Right renal cortex interstitium (tissue), 3 donors: ENCODE results near the gene ACHE. TPM values are rescaled to one million over a fixed set of nuclear protein-coding genes. Genes with fewer than 3 reads are reported as not detected.

Source experiments
- DNase-seq, 3 donors: peaks; one replicate each; pipeline ENCODE4 v3.0.0-alpha.2; 2013; ENCODE audit warnings: low read depth in 3 of 3, low spot score in 2 of 3
- polyA plus RNA-seq, 3 donors: library from polyadenylated mRNA; unstranded; fragments of 120-200 nt; gene quantifications; one replicate each; pipeline ENCODE4 v1.2.1, GENCODE V29; 2013; ENCODE audit not compliant: insufficient read length in 3 of 3

Gene ACHE
- polyA plus RNA-seq, 3 donors, result 3.2 to 3.7 (median 3.2) TPM

DNA sequence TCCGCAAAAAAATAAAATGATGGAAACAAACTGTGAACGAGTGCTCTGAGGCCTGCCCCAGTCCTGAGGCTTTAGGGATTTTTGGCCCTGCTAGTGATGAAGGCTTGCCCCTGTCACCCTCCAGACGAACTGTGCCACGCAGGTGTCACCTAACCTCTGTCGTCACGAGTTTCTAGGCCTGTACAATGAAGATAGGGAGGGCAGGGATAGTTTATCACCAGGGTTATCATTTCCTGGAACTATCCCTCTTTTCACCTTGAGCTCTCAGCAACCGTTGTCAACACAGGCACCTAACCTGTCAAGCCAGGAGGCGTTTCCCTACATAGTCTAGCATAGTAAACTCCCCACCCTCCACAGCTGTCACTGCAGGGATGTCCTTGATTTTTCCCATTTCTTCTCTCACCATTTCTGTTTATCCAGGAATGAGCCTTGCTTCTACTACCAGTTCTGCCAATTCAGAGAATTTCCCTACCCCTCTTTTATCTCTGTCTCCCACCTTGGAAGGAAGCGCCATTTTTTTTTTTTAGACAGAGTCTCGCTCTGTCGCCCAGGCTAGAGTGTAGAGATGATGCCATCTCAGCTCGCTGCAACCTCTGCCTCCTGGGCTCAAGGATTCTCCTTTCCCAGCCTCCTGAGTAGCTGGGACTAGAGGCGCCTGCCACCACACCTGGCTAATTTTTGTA, 2.2 kb upstream of the ACHE start:
- DNase-seq, result no peak

DNA sequence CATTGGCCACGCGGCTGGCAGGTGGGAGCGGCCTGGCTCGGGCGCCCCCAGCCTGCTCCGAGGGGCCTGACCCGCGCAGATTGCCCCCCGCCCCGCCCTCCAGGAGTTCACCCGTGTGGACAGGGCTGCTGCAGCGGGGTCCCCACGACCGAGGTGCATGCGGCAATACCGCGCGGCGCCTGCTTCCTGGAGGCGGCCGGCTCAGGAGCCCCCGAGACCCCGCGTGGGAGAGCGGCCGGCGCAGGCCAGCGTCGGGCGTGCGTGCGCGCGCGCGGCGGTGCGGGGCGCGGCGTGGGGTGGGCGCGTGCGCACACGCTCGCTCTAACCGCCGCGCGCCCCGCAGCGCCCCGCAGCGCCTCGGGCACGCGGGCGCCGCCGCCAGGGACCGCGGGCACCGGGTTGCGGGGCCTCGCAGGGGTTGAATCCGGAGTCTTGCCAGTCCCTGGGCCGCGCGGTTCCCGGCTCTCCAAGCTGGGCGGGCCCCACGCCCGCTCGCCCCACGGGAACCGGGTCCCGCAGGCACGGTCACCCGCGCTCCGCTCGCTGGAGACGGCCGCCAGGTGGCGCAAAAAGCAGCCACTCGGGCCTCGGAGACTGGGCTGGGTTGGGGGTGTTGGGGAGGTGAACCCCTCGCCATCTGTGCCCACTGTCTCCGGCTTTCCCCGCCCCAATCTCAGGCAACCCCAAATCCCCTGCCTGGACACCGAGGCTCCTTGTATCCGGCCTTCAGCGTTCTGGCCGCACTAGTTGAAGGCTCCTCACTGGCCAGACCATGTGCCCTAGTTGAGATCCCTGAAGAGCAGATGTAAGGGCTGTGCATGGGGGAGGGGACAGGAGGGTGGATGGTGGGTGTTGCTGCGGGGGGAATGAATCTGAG, 1.3 kb upstream of the ACHE start:
- DNase-seq, result no peak

DNA sequence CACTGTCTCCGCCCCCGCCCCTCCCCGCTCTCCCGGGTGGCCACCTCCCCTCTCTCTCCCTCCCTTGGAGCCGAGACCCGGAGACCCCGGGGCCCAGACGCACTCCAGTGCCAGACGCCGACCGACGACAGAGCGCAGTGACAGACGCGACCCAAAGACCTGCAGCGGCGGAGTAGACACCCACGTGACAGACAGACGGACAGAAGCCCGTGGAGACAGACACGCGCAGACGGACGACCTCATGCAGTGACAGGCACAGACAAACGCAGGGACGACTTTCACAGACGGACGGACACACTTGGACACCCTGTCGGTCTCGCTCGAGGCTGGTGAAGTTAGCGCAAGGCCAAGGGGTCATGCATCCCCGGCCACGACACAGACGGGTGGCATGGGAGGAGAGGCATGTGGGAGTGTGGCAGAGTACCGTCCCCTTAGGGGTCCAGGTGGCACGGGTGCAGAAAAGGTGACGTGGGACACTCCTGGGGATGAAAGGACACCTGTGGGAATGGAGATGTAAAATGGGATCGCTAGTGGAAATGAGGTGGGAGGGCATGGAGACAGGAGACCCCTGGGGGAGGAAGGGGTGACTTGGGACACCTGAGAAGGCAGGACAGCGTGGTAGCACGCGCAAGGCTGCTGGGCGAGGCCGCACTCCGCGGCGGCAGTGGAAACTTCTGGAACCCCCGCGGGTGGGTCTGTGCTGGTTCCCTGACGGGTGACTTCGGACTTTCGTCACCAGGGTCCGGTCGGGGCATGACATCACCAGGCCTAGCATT, 456 bp upstream of the ACHE start:
- DNase-seq, result no peak

DNA sequence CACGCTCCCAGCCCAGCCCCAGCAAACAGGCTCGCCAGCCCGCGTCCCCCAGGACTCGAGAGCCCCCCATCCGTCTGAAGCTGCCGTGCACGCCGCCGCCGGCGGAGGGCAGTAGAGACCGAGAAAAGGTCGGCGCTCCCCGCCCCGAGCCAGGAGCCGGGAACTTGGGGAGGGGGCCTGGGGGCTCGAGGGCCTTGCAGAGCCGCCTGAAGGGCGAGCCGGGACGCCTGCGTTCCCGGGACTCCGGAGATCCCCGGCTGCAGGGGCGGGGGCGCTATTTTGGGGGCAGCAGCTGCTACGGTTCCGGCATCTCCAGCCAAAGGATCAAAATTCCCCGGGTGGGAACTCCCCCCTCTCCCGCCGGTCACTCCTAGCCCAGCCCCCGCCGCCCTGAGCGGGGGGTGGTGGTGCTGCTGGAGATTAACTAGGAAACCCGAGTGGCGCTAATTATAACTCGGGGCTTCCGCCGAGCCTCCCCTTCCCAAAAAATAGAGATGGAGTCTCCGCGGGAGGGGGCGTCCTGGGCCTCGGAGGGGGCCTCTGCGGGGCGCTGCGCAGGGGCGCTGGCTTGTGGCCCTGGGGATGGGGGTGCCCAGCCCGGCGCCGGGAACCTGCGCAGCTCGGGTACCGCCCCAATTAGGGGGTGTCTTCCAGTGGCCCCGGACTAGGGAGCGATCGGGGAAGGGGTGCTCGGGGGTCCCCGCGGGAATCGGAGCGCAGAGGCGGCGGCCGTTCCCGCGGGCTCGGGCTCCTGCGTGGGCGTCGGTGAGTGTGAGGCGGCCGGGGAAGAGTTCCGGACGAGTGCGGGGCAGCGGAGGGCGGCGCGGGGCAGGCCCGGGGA, 608 bp downstream of the ACHE start:
- no peak for DNase-seq

DNA sequence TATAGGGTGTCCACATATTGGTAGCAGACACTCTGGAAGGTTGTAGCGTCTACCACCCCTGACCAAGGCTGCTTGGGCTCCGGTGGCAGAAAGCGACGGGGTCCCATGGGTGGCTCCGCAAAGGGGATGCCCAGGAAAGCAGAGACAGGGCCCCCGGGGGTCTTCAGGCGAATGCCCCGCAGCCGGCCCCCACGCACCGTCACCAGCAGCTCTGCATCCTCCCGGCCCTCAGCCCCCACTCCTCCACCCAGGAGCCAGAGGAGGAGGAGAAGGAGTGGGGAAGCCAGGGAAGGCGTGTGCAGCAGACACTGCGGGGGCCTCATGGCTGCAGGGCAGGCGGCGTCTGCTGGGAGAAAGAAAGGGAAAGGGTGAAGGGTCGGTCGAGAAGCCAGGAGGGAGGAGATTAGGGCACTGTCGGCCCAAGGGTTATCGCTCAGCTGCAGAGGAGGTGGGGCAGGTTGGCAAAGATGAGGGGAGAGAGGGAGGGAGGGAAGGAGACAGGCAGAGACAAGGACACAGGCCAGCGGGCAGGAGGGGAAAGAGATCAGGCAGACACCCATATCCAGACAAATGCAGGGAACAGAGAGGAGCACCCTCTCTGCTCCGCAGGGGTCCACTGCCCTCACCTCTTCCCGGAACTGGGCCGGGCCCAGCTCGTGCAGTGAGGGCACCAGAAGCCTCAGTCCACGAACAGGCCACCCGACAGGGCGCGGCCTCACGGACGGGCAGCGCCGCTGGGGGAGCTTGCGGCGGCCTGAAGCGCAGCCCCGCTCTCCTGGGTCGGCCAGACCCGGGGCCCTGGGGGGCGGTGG, 1.6 kb downstream of the ACHE start:
- no peak for DNase-seq

DNA sequence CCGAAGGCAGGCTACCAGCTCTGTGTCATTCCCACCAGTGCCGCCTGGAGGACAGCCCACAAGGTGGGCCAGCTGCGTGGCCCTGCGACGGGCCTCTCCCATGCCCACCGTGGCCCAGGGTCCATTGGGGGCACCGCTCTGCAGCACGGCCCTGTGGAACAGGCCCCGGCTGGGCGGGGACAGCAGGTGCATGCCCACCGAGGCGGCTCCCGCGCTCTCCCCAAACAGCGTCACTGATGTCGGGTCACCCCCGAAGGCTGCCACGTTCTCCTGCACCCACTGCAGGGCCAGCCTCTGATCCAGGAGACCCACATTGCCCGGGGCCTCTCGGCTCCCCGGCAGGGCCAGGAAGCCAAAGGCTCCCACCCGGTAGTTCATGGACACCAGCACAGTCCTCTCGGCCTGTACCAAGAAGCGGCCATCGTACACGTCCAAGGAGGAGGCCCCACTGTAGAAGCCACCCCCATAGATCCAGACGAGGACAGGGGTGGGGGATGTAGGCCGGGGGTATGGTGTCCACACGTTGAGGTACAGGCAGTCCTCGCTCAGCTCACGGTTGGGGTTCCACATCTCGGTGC, 2.3 kb downstream of the ACHE start:
- no peak for DNase-seq

DNA sequence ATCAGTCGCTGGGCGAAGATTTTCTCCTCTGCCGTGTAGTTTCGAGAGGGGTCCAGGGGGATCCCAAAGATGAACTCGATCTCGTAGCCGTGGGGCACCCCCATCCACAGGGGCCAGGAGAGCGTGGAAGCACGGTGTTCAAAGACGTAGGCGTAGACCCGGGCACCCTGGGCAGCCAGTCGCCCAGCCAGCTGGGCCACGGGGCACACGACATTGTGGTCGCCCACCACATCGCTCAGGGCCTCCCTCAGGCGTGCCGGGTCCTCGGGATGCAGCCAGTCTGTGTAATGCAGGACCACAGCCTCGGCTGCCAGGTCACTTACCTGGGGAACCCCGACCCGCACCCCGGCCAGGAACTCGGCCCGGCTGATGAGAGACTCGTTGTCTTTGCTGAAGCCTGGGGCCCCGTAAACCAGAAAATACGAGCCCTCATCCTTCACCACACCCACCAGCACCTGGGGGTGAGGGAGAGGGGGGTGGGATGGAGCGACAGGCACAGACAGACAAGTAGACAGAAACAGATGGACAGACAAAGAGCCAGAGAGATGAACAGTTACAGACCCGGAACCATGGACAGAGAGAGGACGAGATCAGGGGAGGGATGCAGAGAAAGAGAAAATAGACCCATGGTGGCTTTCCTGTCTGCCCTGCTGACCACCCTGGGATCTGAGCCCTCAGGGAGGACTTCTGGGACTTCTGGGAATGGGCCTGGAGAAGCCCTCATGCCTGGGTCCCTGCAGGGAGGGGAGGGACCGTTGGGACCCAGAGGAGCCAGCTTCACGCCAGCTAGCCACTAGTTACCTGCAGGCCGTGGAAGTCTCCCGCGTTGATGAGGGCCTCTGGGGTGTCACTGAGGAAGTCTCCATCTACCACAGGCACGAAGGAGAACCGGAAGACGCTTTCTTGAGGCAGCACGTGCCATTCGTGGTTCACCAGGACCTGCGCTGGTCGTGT, 3.0 kb downstream of the ACHE start:
- DNase-seq, result no peak

DNA sequence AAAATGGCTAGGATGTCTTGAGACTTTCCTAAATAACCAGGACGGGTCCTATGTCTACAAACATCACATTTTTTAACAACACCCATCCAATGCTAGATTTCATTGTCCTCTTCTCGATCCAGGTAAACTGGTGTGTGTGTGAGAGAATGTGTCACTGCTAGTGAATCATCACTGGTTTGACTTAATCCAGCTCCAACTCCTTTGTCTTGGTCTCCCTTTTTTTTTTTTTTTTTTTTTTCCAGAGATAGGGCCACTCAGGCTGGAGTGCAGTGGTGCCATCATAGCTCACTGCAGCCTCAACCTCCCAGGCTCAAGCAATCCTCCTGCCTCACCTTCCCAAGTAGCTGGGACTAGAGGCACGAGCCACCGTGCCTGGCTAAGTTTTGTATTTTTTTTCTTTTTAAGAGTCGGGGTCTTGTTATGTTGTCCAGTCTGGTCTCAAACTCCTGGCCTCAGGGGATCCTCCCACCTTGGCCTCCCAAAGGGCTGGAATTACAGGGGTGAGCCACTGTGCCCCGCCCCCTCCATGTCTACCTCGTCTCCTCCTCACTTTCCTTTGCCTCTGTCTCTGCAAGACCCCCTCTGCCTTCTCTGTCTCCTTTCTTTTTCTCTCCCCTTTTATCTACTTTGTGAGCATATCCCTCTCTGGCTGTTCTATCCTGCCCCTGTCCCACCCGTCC, 4.0 kb downstream of the ACHE start:
- DNase-seq, result no peak

DNA sequence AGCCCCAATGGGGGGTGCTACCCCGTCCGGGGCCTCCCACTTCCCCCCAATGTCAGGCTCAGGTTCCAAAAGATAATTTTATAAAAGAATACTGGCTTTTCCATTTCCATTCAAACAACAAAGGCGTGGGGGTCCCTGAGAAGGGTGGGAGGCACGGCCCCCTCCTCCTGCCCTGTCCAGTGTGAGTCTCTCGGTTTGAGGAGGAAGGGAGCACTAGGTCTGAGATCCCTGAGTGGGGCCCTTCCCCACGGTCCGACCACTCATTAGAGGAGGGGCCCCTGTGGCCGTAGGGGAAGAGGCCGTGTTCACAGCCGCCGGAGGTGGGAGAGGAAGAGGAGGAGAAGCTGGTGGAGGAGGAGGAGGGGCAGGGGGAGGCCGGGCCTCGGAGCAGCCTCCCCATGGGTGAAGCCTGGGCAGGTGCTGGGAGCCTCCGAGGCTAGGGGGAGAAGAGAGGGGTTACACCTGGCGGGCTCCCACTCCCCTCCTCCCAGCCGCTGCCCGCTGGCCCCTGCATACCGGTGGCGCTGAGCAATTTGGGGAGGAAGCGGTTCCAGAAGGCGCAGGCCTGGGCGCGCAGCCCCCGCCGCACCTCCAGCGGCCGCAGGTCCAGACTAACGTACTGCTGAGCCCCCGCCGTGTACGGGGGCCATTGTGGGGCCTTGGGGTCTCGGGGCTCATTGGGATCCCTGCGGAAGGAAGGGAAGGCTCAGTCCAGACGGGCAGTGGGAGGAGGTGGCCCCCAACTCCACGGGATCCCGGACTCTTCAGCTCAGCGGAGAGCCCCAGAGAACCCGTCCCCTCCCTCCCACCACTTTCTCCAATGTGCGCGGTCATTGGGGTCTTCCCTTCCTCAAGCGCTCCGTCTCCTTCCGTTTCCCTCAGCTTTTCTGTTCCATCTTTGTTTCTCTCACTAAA, 4.8 kb downstream of the ACHE start:
- DNase-seq, result no peak

DNA sequence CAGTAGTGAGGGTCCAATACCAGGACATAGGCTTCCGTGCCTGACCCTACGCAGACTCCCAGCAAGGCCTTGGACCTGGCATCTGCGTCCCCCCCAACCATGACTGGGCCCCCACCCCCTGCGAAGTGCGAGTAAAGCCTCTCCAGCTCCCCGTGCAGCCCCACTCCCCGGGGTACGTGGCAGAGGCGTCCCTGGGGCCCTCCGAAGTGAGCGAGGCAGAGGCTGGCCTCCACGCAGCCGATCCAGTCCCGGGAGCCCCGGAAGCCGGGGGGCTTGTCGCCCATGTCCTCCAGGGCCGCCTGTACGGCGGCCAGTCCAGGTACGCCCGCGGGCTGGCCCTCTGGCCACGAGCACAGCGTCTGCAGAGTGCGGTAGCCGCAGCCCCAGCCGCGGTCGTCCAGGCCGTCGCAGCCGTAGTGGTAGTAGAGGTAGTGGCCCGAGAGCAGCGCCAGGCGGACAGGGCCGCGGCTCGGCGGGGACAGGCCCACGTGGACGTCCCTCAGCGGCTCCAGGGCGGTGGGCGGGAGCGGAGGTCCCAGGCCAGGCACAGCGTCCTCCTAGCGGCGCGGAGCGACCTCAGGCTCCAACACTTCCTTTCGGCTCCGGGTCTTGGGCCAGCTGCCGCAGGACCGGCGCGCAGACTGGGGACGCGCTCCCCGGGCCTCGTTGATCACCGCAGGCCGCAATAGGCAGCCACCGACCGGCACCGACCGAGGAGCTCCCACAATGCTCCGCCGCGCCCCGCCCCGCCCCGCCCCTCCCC, 6.5 kb downstream of the ACHE start, which contains the start of gene UFSP1:
TSS of gene UFSP1 (minus strand) at position 728 of the 763 bp plus-strand sequence. CDS start at position 284, 444 bp downstream.
- no peak for DNase-seq

DNA sequence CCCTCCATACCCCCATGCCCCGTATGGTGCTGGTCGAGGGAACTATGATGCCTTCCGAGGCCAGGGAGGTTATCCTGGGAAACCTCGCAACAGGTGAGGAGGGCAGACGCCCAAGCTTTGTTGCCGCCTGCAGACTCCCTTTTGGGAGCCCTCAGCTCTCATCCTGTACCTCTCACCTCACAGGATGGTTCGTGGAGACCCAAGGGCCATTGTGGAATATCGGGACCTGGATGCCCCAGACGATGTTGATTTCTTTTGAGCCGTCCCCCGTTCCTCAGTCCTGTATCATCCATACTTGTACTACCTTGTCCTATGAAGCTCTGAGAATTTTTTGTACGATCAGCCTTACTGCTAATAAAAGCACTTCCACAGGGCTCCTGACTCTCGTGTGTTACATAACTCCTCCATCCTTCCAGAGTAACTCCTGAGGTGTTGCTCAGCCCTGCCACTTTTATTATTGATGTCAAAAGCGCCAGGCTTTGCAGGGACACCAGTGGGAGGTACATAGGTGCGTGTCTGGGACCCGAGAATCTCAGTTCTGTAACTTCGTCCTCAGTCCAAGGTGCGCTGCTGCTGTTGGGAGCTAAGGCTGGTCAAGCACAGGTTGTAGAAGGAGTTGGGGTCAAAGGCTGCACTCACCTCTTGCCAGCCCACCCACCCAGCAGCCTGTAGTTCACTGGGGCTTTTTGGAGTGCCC, 7.2 kb downstream of the ACHE start:
- no peak for DNase-seq

DNA sequence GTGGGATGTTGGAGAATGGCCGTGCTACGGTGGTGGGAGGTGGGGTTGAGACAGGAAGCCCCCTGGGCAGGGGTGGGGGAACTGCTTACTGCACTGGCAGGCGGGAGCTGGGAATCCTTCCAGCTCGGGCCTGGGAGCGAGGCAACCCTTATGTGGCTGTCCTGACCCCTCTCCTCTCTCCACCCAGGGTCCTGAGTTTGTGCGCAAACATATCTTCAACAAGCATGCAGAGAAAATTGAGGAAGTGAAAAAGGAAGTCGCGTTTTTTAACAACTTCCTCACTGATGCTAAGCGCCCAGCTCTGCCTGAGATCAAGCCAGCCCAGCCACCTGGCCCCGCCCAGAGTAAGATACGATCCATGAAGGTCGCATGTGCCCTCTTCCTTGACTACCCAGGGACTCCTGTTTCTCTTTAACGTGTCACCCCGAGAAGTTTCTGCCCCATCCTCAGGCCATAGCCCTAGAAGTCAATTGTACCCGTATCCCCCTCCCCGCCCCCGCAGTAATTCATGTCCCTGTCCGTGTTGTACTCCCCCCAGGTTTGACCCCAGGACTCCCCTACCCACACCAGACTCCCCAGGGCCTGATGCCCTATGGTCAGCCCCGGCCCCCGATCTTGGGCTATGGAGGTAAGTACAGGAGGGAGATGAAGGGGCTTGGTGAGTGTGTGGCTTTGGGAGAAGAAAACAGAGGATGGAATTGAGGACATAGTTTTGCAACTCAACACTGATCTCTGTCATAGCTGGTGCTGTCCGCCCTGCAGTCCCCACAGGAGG, 8.0 kb downstream of the ACHE start:
- no peak for DNase-seq

DNA sequence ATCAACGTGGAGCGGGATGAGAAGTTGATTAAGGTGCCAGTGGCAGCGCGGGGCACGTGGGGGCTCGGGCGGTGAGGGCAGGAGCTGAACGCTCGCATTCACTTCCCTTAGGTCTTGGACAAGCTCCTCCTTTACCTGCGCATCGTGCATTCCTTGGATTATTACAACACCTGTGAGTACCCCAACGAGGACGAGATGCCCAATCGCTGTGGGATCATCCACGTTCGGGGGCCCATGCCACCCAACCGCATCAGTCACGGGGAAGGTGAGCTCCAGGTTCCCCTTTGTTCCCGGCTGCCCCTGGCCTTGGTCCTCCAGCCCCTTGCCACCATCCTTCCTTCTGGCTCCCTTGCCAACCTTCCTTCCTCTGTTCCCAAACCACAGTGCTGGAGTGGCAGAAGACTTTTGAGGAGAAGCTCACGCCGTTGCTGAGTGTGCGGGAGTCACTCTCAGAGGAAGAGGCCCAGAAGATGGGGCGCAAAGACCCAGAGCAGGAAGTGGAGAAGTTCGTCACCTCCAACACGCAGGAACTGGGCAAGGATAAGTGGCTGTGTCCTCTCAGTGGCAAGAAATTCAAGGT, 8.7 kb downstream of the ACHE start:
- DNase-seq, result no peak
